IMR-90 (cell line): ENCODE data around the gene PPT2. TPM values are rescaled to one million over a fixed set of nuclear protein-coding genes. Genes with fewer than 3 reads are reported as not detected.
"Not testable (repeated sequence)": the region's sequence is repeated elsewhere in the genome, so short reads cannot be mapped to it uniquely, and the experiment has no call there.

Source experiments
- ATAC-seq: fragments of 200-7000 bp; cut with Tn5 transposase; 2 replicates; pipeline ENCODE4 v1.9.1; 2020; ENCODE audit warnings: low read depth, mild to moderate bottlenecking, moderate library complexity
- BruUV-seq: library from RNA; stranded (reverse); fragments of 400-500 nt; replicated peaks from 2 replicates; lab custom pipeline; 2021; lab: Mats Ljungman, UMichigan
- CTCF ChIA-PET: fragments of 300-600 bp; formaldehyde crosslinking; extraction: SDS; loops from one replicate; lab custom pipeline; 2021; ENCODE audit warnings: antibody characterized with exemption; lab: Yijun Ruan, JAX
- POLR2A ChIA-PET: fragments of 300-600 bp; sonication (Branson Sonifier 250); formaldehyde crosslinking; loops from one replicate; lab custom pipeline; 2022; ENCODE audit warnings: antibody characterized with exemption; ENCODE audit not compliant: unreplicated experiment; lab: Charles Lee
- DNase-seq: peaks from one replicate; pipeline ENCODE4 v3.0.0; 2013
- H2AFZ ChIP-seq: replicated peaks from 2 replicates; pipeline ENCODE3; 2013; ENCODE audit warnings: low read length, mild to moderate bottlenecking; ENCODE audit not compliant: poor library complexity
- H2AK5ac ChIP-seq: 2 replicates; pipeline ENCODE4 v1.6.1; 2013; ENCODE audit warnings: low read depth, low read length, inconsistent platforms
- H2AK9ac ChIP-seq: replicated peaks from 2 replicates; pipeline ENCODE3; 2013; ENCODE audit warnings: mild to moderate bottlenecking, low read depth, low read length, moderate library complexity; ENCODE audit not compliant: poor library complexity
- H2BK120ac ChIP-seq: 2 replicates; pipeline ENCODE4 v1.6.1; 2013; ENCODE audit warnings: low read depth, low read length, inconsistent platforms
- H2BK15ac ChIP-seq: 3 replicates; pipeline ENCODE4 v1.6.1; 2013; ENCODE audit warnings: low read depth, low read length, inconsistent platforms
- H2BK20ac ChIP-seq: 2 replicates; pipeline ENCODE4 v1.6.1; 2013; ENCODE audit warnings: low read depth, mild to moderate bottlenecking, inconsistent platforms, low read length, moderate library complexity
- H2BK5ac ChIP-seq: 2 replicates; pipeline ENCODE4 v1.6.1; 2013; ENCODE audit warnings: mild to moderate bottlenecking, low read depth, low read length, inconsistent platforms; ENCODE audit not compliant: poor library complexity, severe bottlenecking
- H3K14ac ChIP-seq: replicated peaks from 2 replicates; pipeline ENCODE4 v1.6.1; 2013; ENCODE audit warnings: low read depth, low read length, inconsistent platforms
- H3K18ac ChIP-seq: 2 replicates; pipeline ENCODE4 v1.6.1; 2013; ENCODE audit warnings: low read depth, low read length, control low read depth
- H3K23ac ChIP-seq: 2 replicates; pipeline ENCODE4 v1.6.1; 2013; ENCODE audit warnings: low read depth, low read length, inconsistent platforms
- H3K27ac ChIP-seq: 2 replicates; pipeline ENCODE4 v1.5.1; 2013; ENCODE audit warnings: mild to moderate bottlenecking, control low read depth, low read length; ENCODE audit not compliant: insufficient read depth
- H3K27me3 ChIP-seq: 2 replicates; pipeline ENCODE4 v1.6.1; 2013; ENCODE audit warnings: low read length; ENCODE audit not compliant: control insufficient read depth, insufficient read depth
- H3K36me3 ChIP-seq: 2 replicates; pipeline ENCODE4 v1.6.1; 2013; ENCODE audit warnings: low read length, mixed read lengths; ENCODE audit not compliant: control insufficient read depth, insufficient read depth
- H3K4ac ChIP-seq: 2 replicates; pipeline ENCODE4 v1.6.1; 2013; ENCODE audit warnings: low read depth, low read length, inconsistent platforms
- H3K4me1 ChIP-seq: 2 replicates; pipeline ENCODE4 v1.6.1; 2013; ENCODE audit warnings: low read length, mixed read lengths; ENCODE audit not compliant: control insufficient read depth, insufficient read depth
- H3K4me2 ChIP-seq: 2 replicates; pipeline ENCODE4 v1.6.1; 2013; ENCODE audit warnings: low read depth, mild to moderate bottlenecking, control low read depth, low read length, moderate library complexity
- H3K4me3 ChIP-seq: 2 replicates; pipeline ENCODE4 v1.5.1; 2013; ENCODE audit warnings: low read depth, mild to moderate bottlenecking, control low read depth, low read length, moderate library complexity; ENCODE audit not compliant: insufficient read depth
- H3K56ac ChIP-seq: 2 replicates; pipeline ENCODE4 v1.6.1; 2013; ENCODE audit warnings: low read length, inconsistent platforms; ENCODE audit not compliant: insufficient read depth; ENCODE audit errors: extremely low read depth
- H3K79me1 ChIP-seq, 2 experiments: 2 replicates each; pipeline ENCODE4 v1.6.1; 2013; ENCODE audit warnings: low read length in 2 of 2, inconsistent platforms in 1 of 2, low read depth in 1 of 2
- H3K9ac ChIP-seq: 2 replicates; pipeline ENCODE4 v1.6.1; 2013; ENCODE audit warnings: low read depth, low read length, control low read depth
- H3K9me1 ChIP-seq: 2 replicates; pipeline ENCODE4 v1.6.1; 2013; ENCODE audit warnings: low read length, inconsistent platforms; ENCODE audit not compliant: insufficient read depth
- H3K9me3 ChIP-seq: 2 replicates; pipeline ENCODE4 v1.6.1; 2013; ENCODE audit warnings: low read length; ENCODE audit not compliant: control insufficient read depth, insufficient read depth
- H4K20me1 ChIP-seq: 2 replicates; pipeline ENCODE4 v1.6.1; 2013; ENCODE audit warnings: low read length, inconsistent platforms; ENCODE audit not compliant: insufficient read depth
- H4K5ac ChIP-seq: 2 replicates; pipeline ENCODE4 v1.6.1; 2013; ENCODE audit warnings: mild to moderate bottlenecking, low read depth, low read length, control low read depth
- H4K8ac ChIP-seq, 2 experiments: 2 replicates each; pipeline ENCODE4 v1.6.1; 2013; ENCODE audit warnings: low read depth in 2 of 2, low read length in 2 of 2, control low read depth in 1 of 2, inconsistent platforms in 1 of 2
- H4K91ac ChIP-seq: 2 replicates; pipeline ENCODE4 v1.6.1; 2013; ENCODE audit warnings: low read depth, low read length, inconsistent platforms; ENCODE audit not compliant: insufficient read depth
- CEBPB ChIP-seq: IDR thresholded peaks from 2 replicates; pipeline ENCODE4 v1.6.1; 2012; ENCODE audit warnings: low read depth, low read length, improper control_type of control experiment
- FOS ChIP-seq: fragments of 150-350 bp; IDR thresholded peaks from 2 replicates; pipeline ENCODE4 v1.6.1; 2016; ENCODE audit warnings: low read depth, low read length
- MAFK ChIP-seq: IDR thresholded peaks from 2 replicates; pipeline ENCODE4 v1.6.1; 2012; ENCODE audit warnings: low read depth, low read length, improper control_type of control experiment
- NFE2L2 ChIP-seq: fragments of 150-350 bp; IDR thresholded peaks from 2 replicates; pipeline ENCODE4 v1.6.1; 2016; ENCODE audit warnings: low read depth, mild to moderate bottlenecking, low read length
- POLR2A ChIP-seq: IDR thresholded peaks from 2 replicates; pipeline ENCODE4 v1.6.1; 2012; ENCODE audit warnings: mild to moderate bottlenecking, low read depth, low read length
- RAD21 ChIP-seq: IDR thresholded peaks from 2 replicates; pipeline ENCODE4 v1.6.1; 2012; ENCODE audit warnings: low read length, improper control_type of control experiment
- RFX5 ChIP-seq: IDR thresholded peaks from 2 replicates; pipeline ENCODE4 v1.8.0; 2012; ENCODE audit warnings: low read depth, mild to moderate bottlenecking, low read length, moderate library complexity
- WGBS, 2 experiments: methylation state at CpG; one replicate each; pipeline versions ENCODE4 v1.1.5 to v1.1.7; 2013; ENCODE audit warnings: missing lambda C conversion rate in 2 of 2; ENCODE audit not compliant: insufficient read length in 1 of 2; ENCODE audit errors: extremely low coverage in 2 of 2; 5-methylcytosine and 5-hydroxymethylcytosine counted together
- dilution Hi-C: fragments of 300-500 bp; cut with HindIII; formaldehyde crosslinking; loops from one replicate; pipeline ENCODE4 v1.14.3; 2018; ENCODE audit warnings: low sequenced_read_pairs; ENCODE audit not compliant: unreplicated experiment
- in situ Hi-C: fragments of 300-500 bp; cut with MboI; formaldehyde crosslinking; loops from 3 replicates; pipeline ENCODE4 v1.14.3; 2019; ENCODE audit warnings: low sequenced_read_pairs, inconsistent platforms, mixed read lengths
- intact Hi-C: fragments of 100-400 bp; cut with micrococcal nuclease; formaldehyde crosslinking; loops from 2 replicates; pipeline ENCODE4 v1.10.0; 2022
- polyA plus RNA-seq, 3 experiments: library from polyadenylated mRNA; depleted of rRNA; stranded (reverse); fragments of >200 nt; gene quantifications; 2 replicates each; pipeline ENCODE4 v1.2.3, GENCODE V29; 2012; ENCODE audit warnings: low replicate concordance in 1 of 3
- total RNA-seq: library from RNA; depleted of rRNA; stranded (reverse); fragments of >200 nt; gene quantifications from 2 replicates; pipeline ENCODE4 v1.2.3, GENCODE V29; 2012
- TF ChIP-seq, protein P1 (sequence below): fragments of 150-350 bp; IDR thresholded peaks from 2 replicates; pipeline ENCODE4 v1.6.1; 2017; ENCODE audit warnings: mild to moderate bottlenecking, antibody characterized with exemption, low read length, low read depth

PPT2 gene
- total and polyA plus RNA-seq, 2 of the 4 experiments (the other 2 are of a cell fraction), result 3.2 to 16.2 TPM

- H3K4ac ChIP-seq, result no peak overlapping the region
- H3K9me1 ChIP-seq, result no peaks in the 10 kb centered on the region
- no peak overlapping the region for H2BK5ac ChIP-seq
- BruUV-seq, result no TSS peak
- H2BK20ac ChIP-seq, result no peak overlapping the region
- DNase-seq (no peak), ATAC-seq (no peak)
- H2BK15ac ChIP-seq, result no peak overlapping the region
- no peak overlapping the region for H3K27ac ChIP-seq
- no peak overlapping the region for H3K14ac ChIP-seq
- in situ Hi-C loops, result no loop called here
- H3K4me1 ChIP-seq, result no peaks in the 10 kb centered on the region
- dilution Hi-C loops, result no loop called here
- no peak overlapping the region for H4K5ac ChIP-seq
- no peak overlapping the region for H3K4me2 ChIP-seq
- no peak overlapping the region for H2AK5ac ChIP-seq
- H4K20me1 ChIP-seq, result no peaks in the 10 kb centered on the region
- no peak overlapping the region for H3K56ac ChIP-seq
- no peak for TF ChIP-seq RAD21
- no peak for TF ChIP-seq NFE2L2
- TF ChIP-seq CEBPB, result no peak
- no peak for TF ChIP-seq POLR2A
- TF ChIP-seq, protein P1, sequence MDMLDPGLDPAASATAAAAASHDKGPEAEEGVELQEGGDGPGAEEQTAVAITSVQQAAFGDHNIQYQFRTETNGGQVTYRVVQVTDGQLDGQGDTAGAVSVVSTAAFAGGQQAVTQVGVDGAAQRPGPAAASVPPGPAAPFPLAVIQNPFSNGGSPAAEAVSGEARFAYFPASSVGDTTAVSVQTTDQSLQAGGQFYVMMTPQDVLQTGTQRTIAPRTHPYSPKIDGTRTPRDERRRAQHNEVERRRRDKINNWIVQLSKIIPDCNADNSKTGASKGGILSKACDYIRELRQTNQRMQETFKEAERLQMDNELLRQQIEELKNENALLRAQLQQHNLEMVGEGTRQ, result no peak
- TF ChIP-seq MAFK, result no peak
- TF ChIP-seq FOS, result no peak
- TF ChIP-seq RFX5, result no peak
- POLR2A ChIA-PET, result no interaction called here
- H4K8ac ChIP-seq, result no peak overlapping the region
- H2AK9ac ChIP-seq, result no peak overlapping the region
- 60% methylated on average over 5 of the region's 5 CpGs; no CpG with 5 or more reads in 1 of the 2 experiments for WGBS, 2 experiments
- H3K9ac ChIP-seq, result no peak overlapping the region
- no peak overlapping the region for H3K23ac ChIP-seq
- H2AFZ ChIP-seq, result no peak overlapping the region
- no peaks in the 10 kb centered on the region for H3K9me3 ChIP-seq
- intact Hi-C loops, result no loop called here
- H4K91ac ChIP-seq, result no peak overlapping the region
- CTCF ChIA-PET, result no interaction called here
- no peak overlapping the region for H2BK120ac ChIP-seq
- peaks cover 8% of the 10 kb centered on the region; the same call in 1 of the 2 replicates for H3K27me3 ChIP-seq
- H3K18ac ChIP-seq, result no peak overlapping the region
- H3K4me3 ChIP-seq, result no peak overlapping the region
- no peaks in the 10 kb centered on the region for H3K36me3 ChIP-seq
- H3K79me1 ChIP-seq, result no peaks in the 10 kb centered on the region
These were observed 56.3 kb downstream of the PPT2 start for GRCh38 chr6:32210191-32210601.

DNA sequence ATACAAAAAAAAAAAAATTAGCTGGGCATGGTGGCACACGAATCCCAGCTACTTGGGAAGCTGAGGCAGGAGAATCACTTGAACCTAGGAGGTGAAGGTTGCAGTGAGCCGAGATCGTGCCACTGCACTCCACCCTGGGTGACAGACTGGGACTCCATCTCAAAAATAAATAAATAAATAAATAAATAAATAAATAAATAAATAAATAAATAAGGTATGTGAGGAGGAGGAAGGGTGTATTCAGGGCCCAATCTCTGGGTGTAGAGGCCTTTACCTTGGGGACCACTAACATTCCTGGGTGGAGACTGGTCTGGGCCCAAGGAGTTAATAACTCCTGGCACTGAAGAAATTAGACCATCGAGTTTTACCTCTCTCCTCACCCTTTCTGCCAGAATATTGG, 57.5 kb downstream of the PPT2 start:
- H3K4me1 ChIP-seq, H4K8ac ChIP-seq, H3K9ac ChIP-seq, H2BK15ac ChIP-seq, H3K9me3 ChIP-seq, H3K4ac ChIP-seq, H2AFZ ChIP-seq, H2BK20ac ChIP-seq, H2BK5ac ChIP-seq, H3K27ac ChIP-seq, in situ Hi-C loops, DNase-seq, H3K56ac ChIP-seq, H3K27me3 ChIP-seq, dilution Hi-C loops, H4K91ac ChIP-seq, H2AK9ac ChIP-seq, H3K18ac ChIP-seq, H3K36me3 ChIP-seq, H3K14ac ChIP-seq, H4K20me1 ChIP-seq, H3K4me3 ChIP-seq, H4K5ac ChIP-seq, H3K9me1 ChIP-seq, ATAC-seq, BruUV-seq, H2BK120ac ChIP-seq, H2AK5ac ChIP-seq, H3K4me2 ChIP-seq, H3K79me1 ChIP-seq, intact Hi-C loops, H3K23ac ChIP-seq: not testable (repeated sequence)
- ChIA-PET CTCF (interaction anchor here (1.1 kb wide), 1 partner anchor 158 kb away, joined by 3 read pairs; no protein-coding TSS in a partner anchor), POLR2A (interaction anchor here (0.6 kb wide), 1 partner anchor 82 kb away, joined by 3 read pairs; no protein-coding TSS in a partner anchor)
- WGBS, 2 experiments, result no CpG with 5 or more reads among the region's 4 CpGs
